Activated naive CD4-positive, alpha-beta T cell (primary cell): ENCODE data around the gene TMEM134.
"Not testable (repeated sequence)": the region's sequence is repeated elsewhere in the genome, so short reads cannot be mapped to it uniquely, and the experiment has no call there.

Experiments used
- DNase-seq, 4 experiments: peaks; one replicate each; lab custom pipeline; 2025; lab: John Stamatoyannopoulos, UW

The TMEM134 gene

GRCh38 chr11:67485873-67486361, 16.9 kb upstream of the TMEM134 start:
- DNase-seq: not testable (repeated sequence)

- DNase-seq: peak in 2 of 4 experiments; percentile 20 to 26
Measured at GRCh38 chr11:67484847-67485311, 15.8 kb upstream of the TMEM134 start.

GRCh38 chr11:67483831-67484665, 15.0 kb upstream of the TMEM134 start:
- DNase-seq: peak in 2 of 4 experiments; percentile 20 to 31

GRCh38 chr11:67482827-67483798, 14.1 kb upstream of the TMEM134 start, which contains the start of gene AIP:
AIP (plus strand) TSS chr11:67483026; CDS start chr11:67483159, 133 bp downstream.
- DNase-seq: peak; percentile 88 to 97 (median 93)

- no peak for DNase-seq
Measured at GRCh38 chr11:67482275-67482826, 13.3 kb upstream of the TMEM134 start.

- DNase-seq: not testable (repeated sequence)
Measured at GRCh38 chr11:67477344-67478050, 8.4 kb upstream of the TMEM134 start.

- not testable (repeated sequence) for DNase-seq
Measured at GRCh38 chr11:67476692-67477091, 7.6 kb upstream of the TMEM134 start.

GRCh38 chr11:67472882-67473281, 3.8 kb upstream of the TMEM134 start:
- DNase-seq: no peak

- DNase-seq: no peak
Measured at GRCh38 chr11:67470337-67471002, 1.4 kb upstream of the TMEM134 start.

GRCh38 chr11:67469508-67469811, 409 bp upstream of the TMEM134 start:
- no peak for DNase-seq

GRCh38 chr11:67468456-67468758, 644 bp downstream of the TMEM134 start:
- DNase-seq: no peak

GRCh38 chr11:67468056-67468455, 995 bp downstream of the TMEM134 start:
- no peak for DNase-seq

GRCh38 chr11:67466962-67467771, 1.9 kb downstream of the TMEM134 start:
- no peak for DNase-seq

GRCh38 chr11:67466367-67466766, 2.7 kb downstream of the TMEM134 start:
- no peak for DNase-seq

- not testable (repeated sequence) for DNase-seq
Measured at GRCh38 chr11:67465530-67465929, 3.5 kb downstream of the TMEM134 start.

- no peak for DNase-seq
Measured at GRCh38 chr11:67465189-67465510, 3.9 kb downstream of the TMEM134 start.

GRCh38 chr11:67464411-67465188, 4.5 kb downstream of the TMEM134 start:
- peak; percentile 74 to 91 (median 82) for DNase-seq

GRCh38 chr11:67463680-67464410, 5.2 kb downstream of the TMEM134 start:
- no peak for DNase-seq

GRCh38 chr11:67463186-67463585, 5.9 kb downstream of the TMEM134 start:
- no peak for DNase-seq
